Measurements from ENCODE around the gene ZNF800.

DNA sequence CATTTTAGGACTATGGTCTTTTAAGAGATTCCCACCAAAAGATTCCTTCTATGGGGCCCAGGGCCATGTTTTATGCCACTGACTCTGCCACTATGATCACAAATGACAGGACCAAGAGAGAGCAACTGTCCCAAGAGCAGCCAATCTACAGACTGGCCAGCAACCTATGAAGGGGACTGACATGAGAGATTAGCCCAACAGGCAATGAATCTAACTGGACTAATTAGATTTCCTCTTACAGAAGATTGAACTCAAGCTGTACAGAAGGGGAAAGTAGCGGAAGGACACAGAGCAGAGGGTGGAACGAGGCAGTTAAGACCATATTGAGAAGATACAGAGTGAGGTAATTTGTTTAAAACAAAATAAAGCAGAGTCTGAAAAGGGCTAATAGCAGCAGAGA is 25.8 kb downstream of the ZNF800 start:
- TF ChIP-seq, protein P1, sequence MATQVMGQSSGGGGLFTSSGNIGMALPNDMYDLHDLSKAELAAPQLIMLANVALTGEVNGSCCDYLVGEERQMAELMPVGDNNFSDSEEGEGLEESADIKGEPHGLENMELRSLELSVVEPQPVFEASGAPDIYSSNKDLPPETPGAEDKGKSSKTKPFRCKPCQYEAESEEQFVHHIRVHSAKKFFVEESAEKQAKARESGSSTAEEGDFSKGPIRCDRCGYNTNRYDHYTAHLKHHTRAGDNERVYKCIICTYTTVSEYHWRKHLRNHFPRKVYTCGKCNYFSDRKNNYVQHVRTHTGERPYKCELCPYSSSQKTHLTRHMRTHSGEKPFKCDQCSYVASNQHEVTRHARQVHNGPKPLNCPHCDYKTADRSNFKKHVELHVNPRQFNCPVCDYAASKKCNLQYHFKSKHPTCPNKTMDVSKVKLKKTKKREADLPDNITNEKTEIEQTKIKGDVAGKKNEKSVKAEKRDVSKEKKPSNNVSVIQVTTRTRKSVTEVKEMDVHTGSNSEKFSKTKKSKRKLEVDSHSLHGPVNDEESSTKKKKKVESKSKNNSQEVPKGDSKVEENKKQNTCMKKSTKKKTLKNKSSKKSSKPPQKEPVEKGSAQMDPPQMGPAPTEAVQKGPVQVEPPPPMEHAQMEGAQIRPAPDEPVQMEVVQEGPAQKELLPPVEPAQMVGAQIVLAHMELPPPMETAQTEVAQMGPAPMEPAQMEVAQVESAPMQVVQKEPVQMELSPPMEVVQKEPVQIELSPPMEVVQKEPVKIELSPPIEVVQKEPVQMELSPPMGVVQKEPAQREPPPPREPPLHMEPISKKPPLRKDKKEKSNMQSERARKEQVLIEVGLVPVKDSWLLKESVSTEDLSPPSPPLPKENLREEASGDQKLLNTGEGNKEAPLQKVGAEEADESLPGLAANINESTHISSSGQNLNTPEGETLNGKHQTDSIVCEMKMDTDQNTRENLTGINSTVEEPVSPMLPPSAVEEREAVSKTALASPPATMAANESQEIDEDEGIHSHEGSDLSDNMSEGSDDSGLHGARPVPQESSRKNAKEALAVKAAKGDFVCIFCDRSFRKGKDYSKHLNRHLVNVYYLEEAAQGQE (IDR thresholded peaks at IDR 0.05; ENCODE audit: insufficient read depth in 1 of 2, low read depth in 2 of 2, low read length in 2 of 2): no peak
- TF ChIP-seq POLR2AphosphoS5 (IDR thresholded peaks at IDR 0.05; ENCODE audit: low read depth, low read length) (no peak), TAF1 (IDR thresholded peaks at IDR 0.05; ENCODE audit: borderline replicate concordance, insufficient read depth, low read length) (no peak), SIN3A (IDR thresholded peaks at IDR 0.05; ENCODE audit: borderline replicate concordance, insufficient read depth, low read length) (no peak)

All from PFSK-1 (cell line).